GM23338 (cell line): Measurements from ENCODE around the gene PPP1R14B. TPM values are rescaled to one million over a fixed set of nuclear protein-coding genes. Genes with fewer than 3 reads are reported as not detected.

Experiments used
- ATAC-seq: fragments of 200-7000 bp; cut with Tn5 transposase; 3 replicates; pipeline ENCODE4 v1.9.1; 2020
- DNase-seq: peaks from one replicate; pipeline ENCODE4 v3.0.0-alpha.2; 2015; ENCODE audit warnings: low spot score
- H2AFZ ChIP-seq: fragments of 200-600 bp; sonication (generic); 2 replicates; pipeline ENCODE4 v1.8.0; 2016; ENCODE audit warnings: antibody characterized with exemption, mild to moderate bottlenecking, moderate library complexity
- H3F3A ChIP-seq: fragments of 200-600 bp; sonication (generic); replicated peaks from 2 replicates; pipeline ENCODE4 v1.8.0; 2017; ENCODE audit warnings: antibody characterized with exemption, mixed run types, low read depth
- H3K27ac ChIP-seq: fragments of 200-600 bp; sonication (generic); 2 replicates; pipeline ENCODE4 v1.6.1; 2016; ENCODE audit warnings: low read depth
- H3K27me3 ChIP-seq: fragments of 200-600 bp; sonication (generic); 2 replicates; pipeline ENCODE4 v1.8.0; 2016; ENCODE audit warnings: mild to moderate bottlenecking, mixed run types, moderate library complexity; ENCODE audit not compliant: insufficient read depth
- H3K36me3 ChIP-seq: fragments of 200-600 bp; sonication (generic); 2 replicates; pipeline ENCODE4 v1.8.0; 2016; ENCODE audit warnings: mild to moderate bottlenecking; ENCODE audit not compliant: insufficient read depth
- H3K4me1 ChIP-seq: fragments of 200-600 bp; sonication (generic); 2 replicates; pipeline ENCODE4 v1.8.0; 2016; ENCODE audit warnings: mild to moderate bottlenecking, moderate library complexity; ENCODE audit not compliant: insufficient read depth
- H3K4me2 ChIP-seq: fragments of 200-600 bp; sonication (generic); 2 replicates; pipeline ENCODE4 v1.7.1; 2017; ENCODE audit warnings: mixed run types
- H3K4me3 ChIP-seq: fragments of 200-600 bp; sonication (generic); 2 replicates; pipeline ENCODE4 v1.6.1; 2016; ENCODE audit warnings: mixed run types
- H3K79me2 ChIP-seq: fragments of 200-600 bp; sonication (generic); replicated peaks from 2 replicates; pipeline ENCODE4 v1.8.0; 2017; ENCODE audit warnings: mild to moderate bottlenecking; ENCODE audit not compliant: insufficient read depth
- H3K9me2 ChIP-seq: fragments of 200-600 bp; sonication (generic); 2 replicates; pipeline ENCODE4 v1.8.0; 2017; ENCODE audit not compliant: insufficient read depth
- H4K20me1 ChIP-seq: fragments of 200-600 bp; sonication (generic); replicated peaks from 2 replicates; pipeline ENCODE4 v1.8.0; 2017; ENCODE audit warnings: mild to moderate bottlenecking; ENCODE audit not compliant: insufficient read depth
- H3K27ac Mint-ChIP-seq: 2 replicates; pipeline ENCODE4 v1.8.0; 2020; ENCODE audit warnings: inconsistent platforms, mild to moderate bottlenecking, moderate library complexity, mixed read lengths
- H3K27me3 Mint-ChIP-seq: 3 replicates; pipeline ENCODE4 v1.8.0; 2022; ENCODE audit warnings: low read depth, mild to moderate bottlenecking, moderate library complexity, mixed read lengths, inconsistent platforms; ENCODE audit not compliant: insufficient read depth, poor library complexity
- H3K36me3 Mint-ChIP-seq: 3 replicates; pipeline ENCODE4 v1.8.0; 2021; ENCODE audit warnings: low read depth, mild to moderate bottlenecking, inconsistent platforms, moderate library complexity, mixed read lengths
- H3K4me1 Mint-ChIP-seq: 3 replicates; pipeline ENCODE4 v1.8.0; 2020; ENCODE audit warnings: mild to moderate bottlenecking, inconsistent platforms, mixed read lengths
- H3K4me3 Mint-ChIP-seq: 3 replicates; pipeline ENCODE4 v1.8.0; 2021; ENCODE audit warnings: moderate library complexity, mild to moderate bottlenecking, inconsistent platforms, mixed read lengths
- H3K9me3 Mint-ChIP-seq: 3 replicates; pipeline ENCODE4 v1.8.0; 2020; ENCODE audit warnings: moderate library complexity, mild to moderate bottlenecking, inconsistent platforms, mixed read lengths
- CREB1 ChIP-seq: fragments of 250-450 bp; sonication (Bioruptor Pico); IDR thresholded peaks from 2 replicates; pipeline ENCODE4 v1.5.0; 2020; ENCODE audit warnings: low read depth, mild to moderate bottlenecking, moderate library complexity
- EZH2 ChIP-seq: fragments of 200-600 bp; sonication (generic); IDR thresholded peaks from one replicate; pipeline ENCODE4 v1.8.0; 2017; ENCODE audit warnings: antibody characterized with exemption, mild to moderate bottlenecking, low read depth; ENCODE audit not compliant: unreplicated experiment
- EZH2phosphoT487 ChIP-seq: fragments of 200-600 bp; sonication (generic); IDR thresholded peaks from one replicate; pipeline ENCODE4 v1.8.1; 2018; ENCODE audit warnings: antibody characterized with exemption; ENCODE audit not compliant: unreplicated experiment
- JUNB ChIP-seq: IDR thresholded peaks from one replicate; pipeline ENCODE4 v1.6.1; 2016; ENCODE audit warnings: antibody characterized with exemption; ENCODE audit not compliant: unreplicated experiment
- NANOG ChIP-seq: IDR thresholded peaks from 2 replicates; pipeline ENCODE4 v1.6.1; 2016; ENCODE audit warnings: antibody characterized with exemption, borderline replicate concordance
- POLR2AphosphoS5 ChIP-seq: IDR thresholded peaks from 2 replicates; pipeline ENCODE4 v1.6.1; 2016; ENCODE audit warnings: antibody characterized with exemption, low read depth
- STAT1 ChIP-seq: IDR thresholded peaks from one replicate; pipeline ENCODE4 v1.6.1; 2016; ENCODE audit warnings: antibody characterized with exemption; ENCODE audit not compliant: unreplicated experiment
- ZNF114 ChIP-seq: fragments of 250-450 bp; sonication (Bioruptor Pico); IDR thresholded peaks from 2 replicates; pipeline ENCODE4 v1.5.0; 2020; ENCODE audit warnings: mild to moderate bottlenecking, moderate library complexity
- ZNF331 ChIP-seq: fragments of 250-450 bp; sonication (Bioruptor Pico); IDR thresholded peaks from 2 replicates; pipeline ENCODE4 v1.5.0; 2020; ENCODE audit warnings: low read depth, mild to moderate bottlenecking, moderate library complexity
- polyA plus RNA-seq: library from polyadenylated mRNA; unstranded; fragments of >200 nt; fragmentation: Nextera tagmentation; extraction: Ambion mirVana; gene quantifications from 2 replicates; pipeline ENCODE4 v1.2.1, GENCODE V29; 2016
- total RNA-seq: library from RNA; depleted of rRNA; stranded (reverse); fragments of >200 nt; shearing (Covaris generic); gene quantifications from 2 replicates; pipeline ENCODE4 v1.2.3, GENCODE V29; 2014
- TF ChIP-seq, protein P1 (sequence below): IDR thresholded peaks from one replicate; pipeline ENCODE4 v1.6.1; 2018; ENCODE audit warnings: antibody characterized with exemption; ENCODE audit not compliant: unreplicated experiment
- TF ChIP-seq, protein P2 (sequence below): fragments of 250-450 bp; sonication (Bioruptor Pico); IDR thresholded peaks from 2 replicates; pipeline ENCODE4 v1.5.0; 2020; ENCODE audit warnings: mild to moderate bottlenecking, moderate library complexity
- TF ChIP-seq, protein P3 (sequence below), 2 experiments: fragments of 200-600 bp in 1 of 2; sonication (generic) in 1 of 2; conservative IDR thresholded peaks; 2 replicates each; pipeline versions ENCODE4 v1.5.1 to v1.6.1; 2016 to 2017; ENCODE audit warnings: antibody characterized with exemption in 2 of 2, low read depth in 2 of 2, mild to moderate bottlenecking in 2 of 2, moderate library complexity in 1 of 2
- TF ChIP-seq, protein P4 (sequence below): IDR thresholded peaks from 2 replicates; pipeline ENCODE4 v1.6.1; 2016; ENCODE audit warnings: antibody characterized with exemption

PPP1R14B gene
- total and polyA plus RNA-seq, 2 experiments from 2014 or later: 250 to 315 TPM

DNA sequence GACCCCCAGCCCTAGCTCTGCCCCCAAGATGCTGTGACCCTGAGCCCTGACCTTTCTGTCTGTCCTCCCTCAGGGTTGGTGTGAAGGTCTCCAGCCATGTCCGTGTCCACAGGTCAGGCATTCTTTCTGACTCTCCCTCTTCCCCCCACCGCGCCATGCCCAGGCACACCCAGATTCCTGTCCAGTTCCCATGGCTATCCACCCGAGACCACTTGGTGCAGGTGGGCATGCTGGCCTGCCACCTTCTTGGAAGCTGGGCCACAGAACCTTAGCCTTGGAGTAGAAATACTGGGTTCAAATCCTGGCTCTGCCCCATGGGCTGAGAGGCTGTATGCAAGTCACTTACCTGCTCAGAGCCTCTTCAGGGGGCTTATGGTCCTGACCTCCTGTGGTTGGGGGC is 2.3 kb upstream of the PPP1R14B start:
- Mint-ChIP-seq H3K4me3 (peak overlapping the region; percentile 88), H3K9me3 (no peaks in the 10 kb centered on the region), H3K27ac (peak overlapping the region; percentile 94), H3K4me1 (peaks cover 40% of the 10 kb centered on the region), H3K36me3 (peaks cover 7% of the 10 kb centered on the region), H3K27me3 (peaks cover 34% of the 10 kb centered on the region)
- peaks cover 38% of the 10 kb centered on the region for H3F3A ChIP-seq
- DNase-seq: no peak
- no peak for ATAC-seq
- peak overlapping the region; percentile 100 for H3K4me2 ChIP-seq
- H4K20me1 ChIP-seq: no peaks in the 10 kb centered on the region; the same call in none of the 2 replicates
- no peaks in the 10 kb centered on the region for H3K36me3 ChIP-seq
- no peaks in the 10 kb centered on the region for H3K9me2 ChIP-seq
- H3K4me1 ChIP-seq: peaks cover 34% of the 10 kb centered on the region
- no peak overlapping the region for H2AFZ ChIP-seq
- H3K27me3 ChIP-seq: no peaks in the 10 kb centered on the region
- peak overlapping the region; percentile 100; the same call in 1 of the 2 replicates for H3K4me3 ChIP-seq
- peak overlapping the region; percentile 96 for H3K27ac ChIP-seq
- H3K79me2 ChIP-seq: peaks cover 33% of the 10 kb centered on the region
- TF ChIP-seq JUNB (no peak), ZNF331 (CRISPR knock-in tag) (no peak), CREB1 (CRISPR knock-in tag) (no peak), STAT1 (no peak), NANOG (no peak), POLR2AphosphoS5 (no peak), EZH2phosphoT487 (no peak), ZNF114 (CRISPR knock-in tag) (no peak), EZH2 (no peak)
- TF ChIP-seq, protein P1, sequence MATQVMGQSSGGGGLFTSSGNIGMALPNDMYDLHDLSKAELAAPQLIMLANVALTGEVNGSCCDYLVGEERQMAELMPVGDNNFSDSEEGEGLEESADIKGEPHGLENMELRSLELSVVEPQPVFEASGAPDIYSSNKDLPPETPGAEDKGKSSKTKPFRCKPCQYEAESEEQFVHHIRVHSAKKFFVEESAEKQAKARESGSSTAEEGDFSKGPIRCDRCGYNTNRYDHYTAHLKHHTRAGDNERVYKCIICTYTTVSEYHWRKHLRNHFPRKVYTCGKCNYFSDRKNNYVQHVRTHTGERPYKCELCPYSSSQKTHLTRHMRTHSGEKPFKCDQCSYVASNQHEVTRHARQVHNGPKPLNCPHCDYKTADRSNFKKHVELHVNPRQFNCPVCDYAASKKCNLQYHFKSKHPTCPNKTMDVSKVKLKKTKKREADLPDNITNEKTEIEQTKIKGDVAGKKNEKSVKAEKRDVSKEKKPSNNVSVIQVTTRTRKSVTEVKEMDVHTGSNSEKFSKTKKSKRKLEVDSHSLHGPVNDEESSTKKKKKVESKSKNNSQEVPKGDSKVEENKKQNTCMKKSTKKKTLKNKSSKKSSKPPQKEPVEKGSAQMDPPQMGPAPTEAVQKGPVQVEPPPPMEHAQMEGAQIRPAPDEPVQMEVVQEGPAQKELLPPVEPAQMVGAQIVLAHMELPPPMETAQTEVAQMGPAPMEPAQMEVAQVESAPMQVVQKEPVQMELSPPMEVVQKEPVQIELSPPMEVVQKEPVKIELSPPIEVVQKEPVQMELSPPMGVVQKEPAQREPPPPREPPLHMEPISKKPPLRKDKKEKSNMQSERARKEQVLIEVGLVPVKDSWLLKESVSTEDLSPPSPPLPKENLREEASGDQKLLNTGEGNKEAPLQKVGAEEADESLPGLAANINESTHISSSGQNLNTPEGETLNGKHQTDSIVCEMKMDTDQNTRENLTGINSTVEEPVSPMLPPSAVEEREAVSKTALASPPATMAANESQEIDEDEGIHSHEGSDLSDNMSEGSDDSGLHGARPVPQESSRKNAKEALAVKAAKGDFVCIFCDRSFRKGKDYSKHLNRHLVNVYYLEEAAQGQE: no peak
- TF ChIP-seq, protein P2, sequence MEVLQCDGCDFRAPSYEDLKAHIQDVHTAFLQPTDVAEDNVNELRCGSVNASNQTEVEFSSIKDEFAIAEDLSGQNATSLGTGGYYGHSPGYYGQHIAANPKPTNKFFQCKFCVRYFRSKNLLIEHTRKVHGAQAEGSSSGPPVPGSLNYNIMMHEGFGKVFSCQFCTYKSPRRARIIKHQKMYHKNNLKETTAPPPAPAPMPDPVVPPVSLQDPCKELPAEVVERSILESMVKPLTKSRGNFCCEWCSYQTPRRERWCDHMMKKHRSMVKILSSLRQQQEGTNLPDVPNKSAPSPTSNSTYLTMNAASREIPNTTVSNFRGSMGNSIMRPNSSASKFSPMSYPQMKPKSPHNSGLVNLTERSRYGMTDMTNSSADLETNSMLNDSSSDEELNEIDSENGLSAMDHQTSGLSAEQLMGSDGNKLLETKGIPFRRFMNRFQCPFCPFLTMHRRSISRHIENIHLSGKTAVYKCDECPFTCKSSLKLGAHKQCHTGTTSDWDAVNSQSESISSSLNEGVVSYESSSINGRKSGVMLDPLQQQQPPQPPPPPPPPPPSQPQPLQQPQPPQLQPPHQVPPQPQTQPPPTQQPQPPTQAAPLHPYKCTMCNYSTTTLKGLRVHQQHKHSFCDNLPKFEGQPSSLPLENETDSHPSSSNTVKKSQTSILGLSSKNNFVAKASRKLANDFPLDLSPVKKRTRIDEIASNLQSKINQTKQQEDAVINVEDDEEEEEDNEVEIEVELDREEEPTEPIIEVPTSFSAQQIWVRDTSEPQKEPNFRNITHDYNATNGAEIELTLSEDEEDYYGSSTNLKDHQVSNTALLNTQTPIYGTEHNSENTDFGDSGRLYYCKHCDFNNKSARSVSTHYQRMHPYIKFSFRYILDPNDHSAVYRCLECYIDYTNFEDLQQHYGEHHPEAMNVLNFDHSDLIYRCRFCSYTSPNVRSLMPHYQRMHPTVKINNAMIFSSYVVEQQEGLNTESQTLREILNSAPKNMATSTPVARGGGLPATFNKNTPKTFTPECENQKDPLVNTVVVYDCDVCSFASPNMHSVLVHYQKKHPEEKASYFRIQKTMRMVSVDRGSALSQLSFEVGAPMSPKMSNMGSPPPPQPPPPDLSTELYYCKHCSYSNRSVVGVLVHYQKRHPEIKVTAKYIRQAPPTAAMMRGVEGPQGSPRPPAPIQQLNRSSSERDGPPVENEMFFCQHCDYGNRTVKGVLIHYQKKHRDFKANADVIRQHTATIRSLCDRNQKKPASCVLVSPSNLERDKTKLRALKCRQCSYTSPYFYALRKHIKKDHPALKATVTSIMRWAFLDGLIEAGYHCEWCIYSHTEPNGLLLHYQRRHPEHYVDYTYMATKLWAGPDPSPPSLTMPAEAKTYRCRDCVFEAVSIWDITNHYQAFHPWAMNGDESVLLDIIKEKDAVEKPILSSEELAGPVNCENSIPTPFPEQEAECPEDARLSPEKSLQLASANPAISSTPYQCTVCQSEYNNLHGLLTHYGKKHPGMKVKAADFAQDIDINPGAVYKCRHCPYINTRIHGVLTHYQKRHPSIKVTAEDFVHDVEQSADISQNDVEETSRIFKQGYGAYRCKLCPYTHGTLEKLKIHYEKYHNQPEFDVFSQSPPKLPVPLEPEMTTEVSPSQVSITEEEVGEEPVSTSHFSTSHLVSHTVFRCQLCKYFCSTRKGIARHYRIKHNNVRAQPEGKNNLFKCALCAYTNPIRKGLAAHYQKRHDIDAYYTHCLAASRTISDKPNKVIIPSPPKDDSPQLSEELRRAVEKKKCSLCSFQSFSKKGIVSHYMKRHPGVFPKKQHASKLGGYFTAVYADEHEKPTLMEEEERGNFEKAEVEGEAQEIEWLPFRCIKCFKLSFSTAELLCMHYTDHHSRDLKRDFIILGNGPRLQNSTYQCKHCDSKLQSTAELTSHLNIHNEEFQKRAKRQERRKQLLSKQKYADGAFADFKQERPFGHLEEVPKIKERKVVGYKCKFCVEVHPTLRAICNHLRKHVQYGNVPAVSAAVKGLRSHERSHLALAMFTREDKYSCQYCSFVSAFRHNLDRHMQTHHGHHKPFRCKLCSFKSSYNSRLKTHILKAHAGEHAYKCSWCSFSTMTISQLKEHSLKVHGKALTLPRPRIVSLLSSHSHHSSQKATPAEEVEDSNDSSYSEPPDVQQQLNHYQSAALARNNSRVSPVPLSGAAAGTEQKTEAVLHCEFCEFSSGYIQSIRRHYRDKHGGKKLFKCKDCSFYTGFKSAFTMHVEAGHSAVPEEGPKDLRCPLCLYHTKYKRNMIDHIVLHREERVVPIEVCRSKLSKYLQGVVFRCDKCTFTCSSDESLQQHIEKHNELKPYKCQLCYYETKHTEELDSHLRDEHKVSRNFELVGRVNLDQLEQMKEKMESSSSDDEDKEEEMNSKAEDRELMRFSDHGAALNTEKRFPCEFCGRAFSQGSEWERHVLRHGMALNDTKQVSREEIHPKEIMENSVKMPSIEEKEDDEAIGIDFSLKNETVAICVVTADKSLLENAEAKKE: no peak
- TF ChIP-seq, protein P3, sequence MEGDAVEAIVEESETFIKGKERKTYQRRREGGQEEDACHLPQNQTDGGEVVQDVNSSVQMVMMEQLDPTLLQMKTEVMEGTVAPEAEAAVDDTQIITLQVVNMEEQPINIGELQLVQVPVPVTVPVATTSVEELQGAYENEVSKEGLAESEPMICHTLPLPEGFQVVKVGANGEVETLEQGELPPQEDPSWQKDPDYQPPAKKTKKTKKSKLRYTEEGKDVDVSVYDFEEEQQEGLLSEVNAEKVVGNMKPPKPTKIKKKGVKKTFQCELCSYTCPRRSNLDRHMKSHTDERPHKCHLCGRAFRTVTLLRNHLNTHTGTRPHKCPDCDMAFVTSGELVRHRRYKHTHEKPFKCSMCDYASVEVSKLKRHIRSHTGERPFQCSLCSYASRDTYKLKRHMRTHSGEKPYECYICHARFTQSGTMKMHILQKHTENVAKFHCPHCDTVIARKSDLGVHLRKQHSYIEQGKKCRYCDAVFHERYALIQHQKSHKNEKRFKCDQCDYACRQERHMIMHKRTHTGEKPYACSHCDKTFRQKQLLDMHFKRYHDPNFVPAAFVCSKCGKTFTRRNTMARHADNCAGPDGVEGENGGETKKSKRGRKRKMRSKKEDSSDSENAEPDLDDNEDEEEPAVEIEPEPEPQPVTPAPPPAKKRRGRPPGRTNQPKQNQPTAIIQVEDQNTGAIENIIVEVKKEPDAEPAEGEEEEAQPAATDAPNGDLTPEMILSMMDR (conservative IDR thresholded peaks at IDR 0.05; ENCODE audit: low read depth in 2 of 2): no peak
- TF ChIP-seq, protein P4, sequence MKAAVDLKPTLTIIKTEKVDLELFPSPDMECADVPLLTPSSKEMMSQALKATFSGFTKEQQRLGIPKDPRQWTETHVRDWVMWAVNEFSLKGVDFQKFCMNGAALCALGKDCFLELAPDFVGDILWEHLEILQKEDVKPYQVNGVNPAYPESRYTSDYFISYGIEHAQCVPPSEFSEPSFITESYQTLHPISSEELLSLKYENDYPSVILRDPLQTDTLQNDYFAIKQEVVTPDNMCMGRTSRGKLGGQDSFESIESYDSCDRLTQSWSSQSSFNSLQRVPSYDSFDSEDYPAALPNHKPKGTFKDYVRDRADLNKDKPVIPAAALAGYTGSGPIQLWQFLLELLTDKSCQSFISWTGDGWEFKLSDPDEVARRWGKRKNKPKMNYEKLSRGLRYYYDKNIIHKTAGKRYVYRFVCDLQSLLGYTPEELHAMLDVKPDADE: no peak
